Panc1 (cell line): ENCODE results near the gene SOBP. TPM values are rescaled to one million over a fixed set of nuclear protein-coding genes. Genes with fewer than 3 reads are reported as not detected.

Source experiments
- ATAC-seq: fragments of 200-7000 bp; cut with Tn5 transposase; 2 replicates; pipeline ENCODE4 v1.9.1; 2020; ENCODE audit warnings: mild to moderate bottlenecking, moderate library complexity
- BruUV-seq: library from RNA; stranded (reverse); fragments of 400-500 nt; replicated peaks from 2 replicates; lab custom pipeline; 2021; lab: Mats Ljungman, UMichigan
- CTCF ChIA-PET: fragments of 300-600 bp; sonication (Branson Sonifier 250); formaldehyde crosslinking; loops from one replicate; lab custom pipeline; 2022; ENCODE audit warnings: antibody characterized with exemption; lab: Charles Lee
- POLR2A ChIA-PET: fragments of 300-600 bp; sonication (Branson Sonifier 250); formaldehyde crosslinking; loops from one replicate; lab custom pipeline; 2022; ENCODE audit warnings: antibody characterized with exemption; lab: Charles Lee
- DNase-seq: peaks from one replicate; pipeline ENCODE4 v3.0.0-alpha.2; 2010; ENCODE audit warnings: low read depth, low spot score
- H3K27ac ChIP-seq: 2 replicates; pipeline ENCODE4 v1.5.1; 2011; ENCODE audit warnings: mild to moderate bottlenecking, low read length, inconsistent platforms
- H3K27me3 ChIP-seq: fragments of 200-500 bp; sonication (Bioruptor generic); 2 replicates; pipeline ENCODE4 v1.6.0; 2014; ENCODE audit warnings: low read length, inconsistent platforms; ENCODE audit not compliant: control insufficient read depth, insufficient read depth
- H3K36me3 ChIP-seq: fragments of 200-500 bp; sonication (Bioruptor generic); 2 replicates; pipeline ENCODE4 v1.5.1; 2014; ENCODE audit warnings: inconsistent platforms, mild to moderate bottlenecking, low read length, moderate library complexity; ENCODE audit not compliant: control insufficient read depth, insufficient read depth
- H3K4me1 ChIP-seq: 2 replicates; pipeline ENCODE4 v1.5.1; 2011; ENCODE audit warnings: inconsistent platforms, mild to moderate bottlenecking, low read length, moderate library complexity; ENCODE audit not compliant: control insufficient read depth, insufficient read depth
- H3K4me3 ChIP-seq, 2 experiments: 2 replicates each; pipeline ENCODE4 v1.5.1; 2011 to 2012; ENCODE audit warnings: low read depth in 2 of 2, low read length in 2 of 2, mild to moderate bottlenecking in 2 of 2, inconsistent platforms in 1 of 2, moderate library complexity in 1 of 2
- H3K9me3 ChIP-seq: fragments of 200-500 bp; sonication (Bioruptor generic); 2 replicates; pipeline ENCODE4 v1.5.1; 2014; ENCODE audit warnings: low read depth, mild to moderate bottlenecking, inconsistent platforms, low read length, moderate library complexity; ENCODE audit not compliant: control insufficient read depth, insufficient read depth
- CTCF ChIP-seq: fragments of 450-650 bp; IDR thresholded peaks from 2 replicates; pipeline ENCODE4 v1.5.1; 2017; ENCODE audit warnings: mild to moderate bottlenecking
- POLR2AphosphoS5 ChIP-seq: IDR thresholded peaks from 2 replicates; pipeline ENCODE4 v1.6.1; 2012; ENCODE audit warnings: mild to moderate bottlenecking, low read depth, low read length, moderate library complexity
- REST ChIP-seq, 2 experiments: IDR thresholded peaks; 2 replicates each; pipeline ENCODE4 v1.6.1; 2011 to 2012; ENCODE audit warnings: low read depth in 2 of 2, control low read depth in 1 of 2, low read length in 1 of 2, mild to moderate bottlenecking in 1 of 2, moderate library complexity in 1 of 2; ENCODE audit not compliant: insufficient read depth in 1 of 2
- SIN3A ChIP-seq: IDR thresholded peaks from 2 replicates; pipeline ENCODE4 v1.6.1; 2012; ENCODE audit warnings: low read depth, mild to moderate bottlenecking, low read length, moderate library complexity, borderline replicate concordance; ENCODE audit not compliant: insufficient read depth
- TCF7L2 ChIP-seq: IDR thresholded peaks from 2 replicates; pipeline ENCODE4 v1.6.1; 2011; ENCODE audit warnings: mild to moderate bottlenecking, low read depth, low read length, inconsistent platforms
- in situ Hi-C: cut with HindIII; loops from 2 replicates; pipeline ENCODE4 v1.10.0; 2016; ENCODE audit warnings: low sequenced_read_pairs, low pct_unique_long_range_greater_than_20kb
- intact Hi-C: fragments of 100-400 bp; cut with micrococcal nuclease; formaldehyde crosslinking; loops from one replicate; pipeline ENCODE4 v1.10.0; 2022; ENCODE audit not compliant: unreplicated experiment
- total RNA-seq: library from RNA; stranded (reverse); gene quantifications from one replicate; pipeline ENCODE4 v1.2.1, GENCODE V29; 2021; ENCODE audit not compliant: unreplicated experiment

The SOBP gene
- total RNA-seq, 1 experiment from 2014 or later = 9.0 TPM

- in situ Hi-C loops (no loop called here), intact Hi-C loops (no loop called here)
- no peak overlapping the region for H3K4me3 ChIP-seq
- H3K4me1 ChIP-seq = peaks cover 18% of the 10 kb centered on the region
- ChIA-PET CTCF (no interaction called here), POLR2A (no interaction called here)
- H3K36me3 ChIP-seq = no peaks in the 10 kb centered on the region
- H3K9me3 ChIP-seq = no peaks in the 10 kb centered on the region
- DNase-seq (no peak), ATAC-seq (no peak)
- no TSS peak for BruUV-seq
- peaks cover 3% of the 10 kb centered on the region; the same call in 1 of the 2 replicates for H3K27me3 ChIP-seq
- TF ChIP-seq SIN3A = no peak
- no peak for TF ChIP-seq REST (IDR thresholded peaks at IDR 0.05; ENCODE audit: insufficient read depth in 1 of 2, low read depth in 2 of 2, low read length in 1 of 2)
- TF ChIP-seq POLR2AphosphoS5 = no peak
- TF ChIP-seq TCF7L2 = no peak
- TF ChIP-seq CTCF = no peak
- no peak overlapping the region for H3K27ac ChIP-seq
These were observed 110.2 kb downstream of the SOBP start for GRCh38 chr6:107600121-107600520.

- CTCF ChIA-PET = no interaction called here
- DNase-seq = no peak
- intact Hi-C loops (no loop called here), in situ Hi-C loops (no loop called here)
- H3K4me1 ChIP-seq = peaks cover 18% of the 10 kb centered on the region
- POLR2A ChIA-PET = no interaction called here
- TF ChIP-seq CTCF = no peak
- no peak for TF ChIP-seq SIN3A
- H3K36me3 ChIP-seq = no peaks in the 10 kb centered on the region
- ATAC-seq = peak; percentile 65; the same call in 1 of the 2 replicates
- BruUV-seq = no TSS peak
- peak overlapping the region; percentile 31 for H3K27ac ChIP-seq
- peaks cover 3% of the 10 kb centered on the region; the same call in 1 of the 2 replicates for H3K27me3 ChIP-seq
- no peaks in the 10 kb centered on the region for H3K9me3 ChIP-seq
- no peak overlapping the region for H3K4me3 ChIP-seq
These were observed 111.0 kb downstream of the SOBP start for GRCh38 chr6:107600936-107601335.
